GM18870 (cell line): ENCODE data around the gene TNPO1.
"Not testable (repeated sequence)": the region's sequence is repeated elsewhere in the genome, so short reads cannot be mapped to it uniquely, and the experiment has no call there.

Source experiments
- ATAC-seq: cut with Tn5 transposase; IDR thresholded peaks from one replicate; pipeline ENCODE4 v1.9.1; 2021; ENCODE audit warnings: moderate library complexity; ENCODE audit not compliant: unreplicated experiment

Gene TNPO1

GRCh38 chr5:72816284-72817075 is at the start of gene TNPO1:
Gene TNPO1 (plus strand): TSS chr5:72816661. CDS start chr5:72816738, 77 bp downstream.
- ATAC-seq: peak; percentile 76

- no peak for ATAC-seq
Measured at GRCh38 chr5:72767289-72768010, 49.0 kb upstream of the TNPO1 start.

DNA sequence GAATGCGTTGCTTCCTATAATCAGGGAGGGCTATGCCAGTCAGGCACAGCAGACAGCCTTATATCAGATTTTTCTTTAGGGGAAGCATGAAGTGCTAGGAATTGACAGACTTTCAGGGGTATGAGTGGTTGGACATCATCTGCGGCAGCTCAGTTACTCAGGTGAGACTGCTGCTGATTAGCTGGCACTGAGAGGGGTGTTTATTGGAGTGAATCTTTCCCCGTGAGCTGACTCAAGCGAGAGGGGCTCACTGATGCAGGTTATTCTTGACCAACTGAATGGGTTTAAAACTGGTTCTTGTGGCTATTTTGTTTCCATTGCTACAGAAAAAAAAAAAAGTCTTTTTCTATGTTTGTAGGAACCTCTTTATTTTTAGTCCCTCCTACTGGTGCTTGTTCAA is 46.2 kb upstream of the TNPO1 start:
- ATAC-seq: no peak

GRCh38 chr5:72776684-72777083 is 39.8 kb upstream of the TNPO1 start:
- ATAC-seq: no peak

GRCh38 chr5:72779520-72779919 is 36.9 kb upstream of the TNPO1 start:
- ATAC-seq: no peak

- ATAC-seq: no peak
Measured at GRCh38 chr5:72783354-72783753, 33.1 kb upstream of the TNPO1 start.

DNA sequence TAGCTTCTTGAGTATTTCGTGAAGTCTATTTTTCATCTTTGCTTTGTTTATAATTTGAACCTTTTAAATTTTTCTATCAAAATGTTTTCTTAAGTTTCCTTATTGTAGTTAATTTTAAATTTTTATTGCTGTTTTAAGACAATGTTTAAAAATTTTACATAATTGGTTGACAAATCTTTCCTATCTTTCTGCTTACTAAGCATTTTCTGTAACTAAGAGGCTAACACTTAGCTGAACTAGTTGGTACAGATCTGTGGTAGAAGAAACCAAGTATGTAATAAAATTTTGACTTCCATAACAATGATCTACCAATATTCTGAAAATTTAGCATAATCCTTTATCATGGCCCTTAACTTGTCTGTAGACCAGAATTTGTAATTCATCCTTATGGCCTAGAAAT is 32.3 kb upstream of the TNPO1 start:
- no peak for ATAC-seq

DNA sequence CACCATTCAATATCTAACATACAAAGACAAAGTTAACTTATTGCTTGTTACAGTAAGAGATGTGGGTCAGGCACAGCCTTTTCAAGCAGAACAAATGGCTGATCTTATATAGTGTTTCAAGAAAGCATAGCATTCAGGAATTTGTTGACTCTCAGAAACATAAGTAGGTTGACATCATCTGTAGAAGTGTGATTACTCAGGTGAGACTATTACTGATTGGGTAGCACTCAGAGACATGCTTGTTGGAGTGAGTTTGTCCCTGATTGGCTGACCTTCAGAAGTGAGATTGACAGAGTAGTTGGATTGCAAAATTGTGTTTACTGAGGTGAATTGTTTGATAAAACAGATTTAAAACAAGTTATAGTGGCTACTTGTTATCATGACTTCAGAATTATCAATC is 30.7 kb upstream of the TNPO1 start:
- ATAC-seq: no peak

GRCh38 chr5:72786676-72787075 is 29.8 kb upstream of the TNPO1 start:
- no peak for ATAC-seq

DNA sequence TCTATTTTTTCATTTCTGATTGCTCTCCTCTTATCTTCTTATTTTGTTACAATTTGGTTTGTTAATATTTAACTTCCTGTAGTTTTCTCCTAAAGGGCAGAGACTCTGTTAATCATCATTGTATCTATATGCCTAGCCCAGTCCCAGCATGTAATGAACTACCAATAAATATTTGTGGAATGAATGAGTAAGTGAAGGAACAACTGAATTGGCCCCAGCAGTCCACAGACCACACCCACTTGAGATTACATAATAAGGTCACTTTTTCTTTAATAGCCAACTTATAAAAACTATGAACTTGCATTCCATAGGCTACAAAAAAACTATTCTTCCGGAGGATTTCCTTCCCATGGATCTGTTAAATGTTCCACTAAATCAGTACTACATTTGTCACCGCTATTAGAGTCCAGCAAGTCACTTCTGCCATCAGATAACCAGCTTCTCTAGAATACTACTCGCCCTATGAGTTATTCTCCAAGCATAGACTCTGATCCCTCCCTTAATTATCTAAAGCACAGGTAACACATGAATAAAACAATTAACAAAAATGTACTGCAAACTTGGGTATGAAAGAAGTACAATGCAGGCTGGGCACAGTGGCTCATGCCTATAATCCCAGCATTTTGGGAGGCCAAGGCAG is 27.5 kb upstream of the TNPO1 start:
- ATAC-seq: no peak

GRCh38 chr5:72790186-72790585 is 26.3 kb upstream of the TNPO1 start:
- no peak for ATAC-seq

GRCh38 chr5:72792662-72793061 is 23.8 kb upstream of the TNPO1 start:
- not testable (repeated sequence) for ATAC-seq

DNA sequence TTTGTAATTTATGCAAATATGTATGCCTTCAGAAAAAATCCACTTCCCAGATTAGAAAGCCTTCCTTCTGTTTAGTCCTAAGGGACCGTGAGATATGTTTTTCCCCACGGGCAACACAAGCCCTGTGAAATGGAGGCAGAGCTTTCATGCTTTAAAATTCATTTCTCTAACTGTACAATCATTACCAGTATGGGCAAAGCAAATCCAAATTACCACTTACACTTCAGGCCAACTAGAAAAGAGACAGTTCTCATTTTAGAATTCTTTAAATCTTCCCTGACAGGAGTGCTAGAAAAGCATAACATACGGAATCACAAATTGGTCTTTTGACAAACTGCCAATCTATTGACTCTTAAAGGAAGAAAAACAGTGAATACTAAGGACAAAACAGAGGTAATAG is 20.5 kb upstream of the TNPO1 start:
- ATAC-seq: no peak

GRCh38 chr5:72799721-72800120 is 16.7 kb upstream of the TNPO1 start:
- ATAC-seq: no peak

- not testable (repeated sequence) for ATAC-seq
Measured at GRCh38 chr5:72808637-72809036, 7.8 kb upstream of the TNPO1 start.

GRCh38 chr5:72811849-72812248 is 4.6 kb upstream of the TNPO1 start:
- no peak for ATAC-seq

DNA sequence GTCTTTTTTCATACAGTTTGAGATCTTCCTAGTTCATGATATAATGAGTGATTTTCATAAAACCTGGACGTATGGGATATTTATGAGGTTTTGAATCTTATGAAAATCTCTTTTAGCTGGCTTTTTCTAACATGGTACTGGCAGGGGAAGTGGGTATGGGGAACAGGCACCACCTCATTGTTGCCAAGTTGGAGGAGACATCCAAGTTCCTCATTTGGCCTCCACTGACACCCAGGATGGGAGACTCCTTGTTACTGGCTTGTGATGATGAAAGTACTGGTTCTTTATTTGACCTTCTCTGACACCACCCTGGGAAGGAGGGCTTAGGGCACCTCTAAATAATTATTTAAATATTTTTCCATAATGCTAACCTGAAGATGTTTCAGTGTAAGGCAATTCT is 4.0 kb upstream of the TNPO1 start:
- ATAC-seq: no peak

GRCh38 chr5:72814104-72814503 is 2.4 kb upstream of the TNPO1 start:
- ATAC-seq: no peak

- no peak for ATAC-seq
Measured at GRCh38 chr5:72814864-72815263, 1.6 kb upstream of the TNPO1 start.

DNA sequence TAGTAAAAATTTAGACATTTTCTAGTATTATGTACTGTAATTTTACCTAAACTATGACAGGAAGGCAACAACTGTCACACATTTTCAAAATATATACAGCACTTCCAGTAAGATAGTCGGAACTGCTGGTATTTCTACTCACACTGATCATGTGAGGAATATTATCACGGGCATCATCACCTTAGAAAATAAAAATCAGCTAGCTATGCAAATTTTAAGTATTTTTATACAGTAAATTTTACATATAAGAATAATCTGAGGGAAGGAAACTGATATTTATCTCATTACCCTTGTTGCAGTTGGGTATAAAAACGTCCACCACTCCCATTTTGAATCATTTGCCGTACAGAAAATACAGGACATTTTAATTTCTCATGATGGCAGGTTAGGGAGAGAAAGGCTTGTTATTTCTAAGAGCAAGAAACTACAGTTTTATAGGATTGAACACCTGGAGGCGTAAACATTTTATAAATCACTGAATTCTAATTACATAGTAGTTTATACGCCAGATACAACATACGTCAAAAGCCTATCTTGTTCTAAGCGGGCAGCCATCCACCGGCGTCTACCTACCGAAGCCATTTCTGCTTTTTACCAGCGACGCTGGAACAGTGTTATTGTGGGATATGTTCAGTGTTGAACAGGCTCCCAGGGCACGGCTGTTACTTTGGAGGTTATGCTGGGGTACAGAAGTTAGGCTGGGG is 729 bp upstream of the TNPO1 start:
- ATAC-seq: no peak

GRCh38 chr5:72817076-72817481 is 618 bp downstream of the TNPO1 start:
- ATAC-seq: peak; percentile 17
